DOHH2 (cell line): ENCODE data around the gene CYB561.

Source experiments
- CTCF ChIP-seq: fragments of 200-600 bp; sonication (generic); IDR thresholded peaks from one replicate; pipeline ENCODE4 v1.5.1; 2014; ENCODE audit warnings: antibody characterized with exemption, mild to moderate bottlenecking, low read depth, low read length; ENCODE audit not compliant: poor library complexity, severe bottlenecking
- EZH2phosphoT487 ChIP-seq: fragments of 200-600 bp; sonication (generic); IDR thresholded peaks from 2 replicates; pipeline ENCODE4 v1.6.1; 2017; ENCODE audit warnings: borderline replicate concordance, mild to moderate bottlenecking, antibody characterized with exemption, low read length, moderate library complexity, mixed read lengths

DNA sequence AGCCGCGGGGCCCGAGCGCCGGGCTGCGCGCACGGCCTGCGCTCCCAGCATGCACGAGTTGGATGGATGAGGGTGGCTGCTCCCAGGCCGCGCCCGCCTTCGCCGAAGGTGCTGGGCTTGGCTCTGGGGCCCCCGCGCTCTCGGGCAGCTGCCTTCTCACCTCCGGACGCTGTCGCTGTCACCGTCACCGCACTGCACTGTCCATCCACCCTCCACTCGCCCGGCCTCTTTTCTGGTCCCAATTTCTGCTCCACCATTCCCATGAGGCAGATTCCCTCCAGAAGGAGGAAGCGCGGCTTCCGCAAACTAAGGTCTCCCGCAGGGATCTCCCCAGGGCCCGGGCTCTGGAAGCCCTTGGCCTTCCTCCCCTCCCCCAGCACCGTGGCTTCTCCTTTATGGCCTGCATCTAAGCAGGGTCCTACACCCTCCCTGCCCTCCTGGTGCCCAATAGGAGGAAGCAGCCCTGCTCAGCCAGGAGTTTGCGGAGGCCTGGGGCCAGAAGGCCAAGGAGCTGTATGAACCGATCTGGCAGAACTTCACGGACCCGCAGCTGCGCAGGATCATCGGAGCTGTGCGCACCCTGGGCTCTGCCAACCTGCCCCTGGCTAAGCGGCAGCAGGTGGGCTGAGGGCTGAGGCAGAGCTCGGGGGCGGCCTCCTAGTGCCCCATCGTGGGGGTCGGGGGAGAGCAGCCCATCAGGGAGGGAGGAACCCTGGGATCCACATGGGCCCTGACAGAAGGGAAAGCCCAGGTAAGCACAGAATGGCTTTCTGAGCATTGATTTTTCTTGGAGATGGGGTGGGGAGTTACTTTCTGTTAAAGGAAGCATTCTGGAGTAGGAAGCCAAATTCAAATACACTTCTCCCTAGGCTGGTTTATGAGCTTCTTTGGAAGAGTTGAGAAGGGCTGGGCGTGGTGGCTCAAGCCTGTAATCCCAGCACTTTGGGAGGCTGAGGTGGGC, 31.7 kb upstream of the CYB561 start:
- no peak for TF ChIP-seq CTCF
- no peak for TF ChIP-seq EZH2phosphoT487
